ENCODE measurements around the gene C2CD2.

DNA sequence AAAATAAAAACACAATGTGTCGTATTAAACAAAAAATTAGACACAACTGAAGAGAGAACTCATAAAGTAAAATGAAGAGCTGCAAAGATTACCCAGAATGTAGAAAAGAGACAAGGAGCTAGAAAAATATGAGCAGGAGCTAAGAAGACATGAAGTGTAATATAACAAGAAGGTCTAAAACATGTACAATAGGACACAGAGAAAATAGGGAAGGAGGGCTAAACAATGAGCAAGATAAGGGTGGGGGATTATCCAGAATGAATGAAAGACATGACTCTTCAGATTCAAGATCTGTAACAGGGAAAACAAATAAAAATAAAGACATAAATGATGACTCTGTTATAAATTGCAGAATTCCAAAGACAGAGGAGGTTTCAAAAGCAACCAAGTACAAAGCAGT is 112.9 kb downstream of the C2CD2 start:
- TF ChIP-seq, protein P1, sequence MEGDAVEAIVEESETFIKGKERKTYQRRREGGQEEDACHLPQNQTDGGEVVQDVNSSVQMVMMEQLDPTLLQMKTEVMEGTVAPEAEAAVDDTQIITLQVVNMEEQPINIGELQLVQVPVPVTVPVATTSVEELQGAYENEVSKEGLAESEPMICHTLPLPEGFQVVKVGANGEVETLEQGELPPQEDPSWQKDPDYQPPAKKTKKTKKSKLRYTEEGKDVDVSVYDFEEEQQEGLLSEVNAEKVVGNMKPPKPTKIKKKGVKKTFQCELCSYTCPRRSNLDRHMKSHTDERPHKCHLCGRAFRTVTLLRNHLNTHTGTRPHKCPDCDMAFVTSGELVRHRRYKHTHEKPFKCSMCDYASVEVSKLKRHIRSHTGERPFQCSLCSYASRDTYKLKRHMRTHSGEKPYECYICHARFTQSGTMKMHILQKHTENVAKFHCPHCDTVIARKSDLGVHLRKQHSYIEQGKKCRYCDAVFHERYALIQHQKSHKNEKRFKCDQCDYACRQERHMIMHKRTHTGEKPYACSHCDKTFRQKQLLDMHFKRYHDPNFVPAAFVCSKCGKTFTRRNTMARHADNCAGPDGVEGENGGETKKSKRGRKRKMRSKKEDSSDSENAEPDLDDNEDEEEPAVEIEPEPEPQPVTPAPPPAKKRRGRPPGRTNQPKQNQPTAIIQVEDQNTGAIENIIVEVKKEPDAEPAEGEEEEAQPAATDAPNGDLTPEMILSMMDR (IDR thresholded peaks at IDR 0.05) = no peak
- TF ChIP-seq EZH2 (IDR thresholded peaks at IDR 0.05) (no peak), EZH2phosphoT487 (IDR thresholded peaks at IDR 0.05) (no peak)

Measured in neural progenitor cell (in vitro differentiated cells).